Activated T-cell treated with anti-CD3 and anti-CD28 coated beads, Interleukin-2, amount 50 U/mL, for 1 hour (primary cell): ENCODE measurements around the gene EMP2.

Experiments used
- DNase-seq: peaks from one replicate; pipeline ENCODE4 v3.0.0-alpha.2; 2020

The EMP2 gene

GRCh38 chr16:10609402-10609774, 29.0 kb upstream of the EMP2 start:
- no peak for DNase-seq

- no peak for DNase-seq
Measured at GRCh38 chr16:10608687-10609401, 28.4 kb upstream of the EMP2 start.

- DNase-seq = no peak
Measured at GRCh38 chr16:10607157-10607556, 26.8 kb upstream of the EMP2 start.

GRCh38 chr16:10606607-10607006, 26.2 kb upstream of the EMP2 start:
- no peak for DNase-seq

- DNase-seq = no peak
Measured at GRCh38 chr16:10605636-10606035, 25.2 kb upstream of the EMP2 start.

GRCh38 chr16:10601444-10602408, 21.3 kb upstream of the EMP2 start:
- DNase-seq = no peak

GRCh38 chr16:10600782-10601443, 20.5 kb upstream of the EMP2 start:
- DNase-seq = no peak

- DNase-seq = no peak
Measured at GRCh38 chr16:10599626-10600025, 19.2 kb upstream of the EMP2 start.

- no peak for DNase-seq
Measured at GRCh38 chr16:10598157-10598556, 17.8 kb upstream of the EMP2 start.

- no peak for DNase-seq
Measured at GRCh38 chr16:10597187-10597601, 16.8 kb upstream of the EMP2 start.

- DNase-seq = no peak
Measured at GRCh38 chr16:10594312-10594950, 14.0 kb upstream of the EMP2 start.

- DNase-seq = no peak
Measured at GRCh38 chr16:10592611-10593010, 12.2 kb upstream of the EMP2 start.

GRCh38 chr16:10590342-10590741, 9.9 kb upstream of the EMP2 start:
- DNase-seq = no peak

GRCh38 chr16:10589109-10589508, 8.7 kb upstream of the EMP2 start:
- DNase-seq = no peak

- no peak for DNase-seq
Measured at GRCh38 chr16:10587622-10588021, 7.2 kb upstream of the EMP2 start.

- no peak for DNase-seq
Measured at GRCh38 chr16:10584981-10585438, 4.6 kb upstream of the EMP2 start.

- no peak for DNase-seq
Measured at GRCh38 chr16:10583269-10583668, 2.9 kb upstream of the EMP2 start.

GRCh38 chr16:10581507-10581906, 1.1 kb upstream of the EMP2 start:
- no peak for DNase-seq

- no peak for DNase-seq
Measured at GRCh38 chr16:10580883-10581247, 467 bp upstream of the EMP2 start.

- no peak for DNase-seq
Measured at GRCh38 chr16:10579575-10579964, 828 bp downstream of the EMP2 start.

GRCh38 chr16:10578474-10579316, 1.7 kb downstream of the EMP2 start:
- no peak for DNase-seq
